ENCODE results near the gene IQCK. TPM values are rescaled to one million over a fixed set of nuclear protein-coding genes. Genes with fewer than 3 reads are reported as not detected.

The IQCK gene
- total and polyA plus RNA-seq, 2 experiments from 2014 or later: 7.2 to 11.8 TPM

- Histone ChIP-seq H3K79me2 (no peaks in the 10 kb centered on the region), H3K27ac (no peak overlapping the region), H4K20me1 (ENCODE audit: insufficient read depth, poor library complexity, severe bottlenecking) (no peaks in the 10 kb centered on the region), H3K36me3 (replicated peaks; ENCODE audit: insufficient read depth, low read depth) (no peaks in the 10 kb centered on the region), H3K4me1 (ENCODE audit: insufficient read depth) (peaks cover 4% of the 10 kb centered on the region), H3K9me3 (ENCODE audit: low read depth) (no peaks in the 10 kb centered on the region), H3K4me3 (no peak overlapping the region), H2AFZ (no peak overlapping the region), H3K27me3 (no peaks in the 10 kb centered on the region), H3K9me2 (replicated peaks; ENCODE audit: insufficient read depth) (no peaks in the 10 kb centered on the region), H3K4me2 (no peak overlapping the region)
- WGBS (ENCODE audit: low lambda C conversion rate, missing lambda C conversion rate): 93% methylated on average over 5 of the region's 5 CpGs
- TF ChIP-seq, protein P1, sequence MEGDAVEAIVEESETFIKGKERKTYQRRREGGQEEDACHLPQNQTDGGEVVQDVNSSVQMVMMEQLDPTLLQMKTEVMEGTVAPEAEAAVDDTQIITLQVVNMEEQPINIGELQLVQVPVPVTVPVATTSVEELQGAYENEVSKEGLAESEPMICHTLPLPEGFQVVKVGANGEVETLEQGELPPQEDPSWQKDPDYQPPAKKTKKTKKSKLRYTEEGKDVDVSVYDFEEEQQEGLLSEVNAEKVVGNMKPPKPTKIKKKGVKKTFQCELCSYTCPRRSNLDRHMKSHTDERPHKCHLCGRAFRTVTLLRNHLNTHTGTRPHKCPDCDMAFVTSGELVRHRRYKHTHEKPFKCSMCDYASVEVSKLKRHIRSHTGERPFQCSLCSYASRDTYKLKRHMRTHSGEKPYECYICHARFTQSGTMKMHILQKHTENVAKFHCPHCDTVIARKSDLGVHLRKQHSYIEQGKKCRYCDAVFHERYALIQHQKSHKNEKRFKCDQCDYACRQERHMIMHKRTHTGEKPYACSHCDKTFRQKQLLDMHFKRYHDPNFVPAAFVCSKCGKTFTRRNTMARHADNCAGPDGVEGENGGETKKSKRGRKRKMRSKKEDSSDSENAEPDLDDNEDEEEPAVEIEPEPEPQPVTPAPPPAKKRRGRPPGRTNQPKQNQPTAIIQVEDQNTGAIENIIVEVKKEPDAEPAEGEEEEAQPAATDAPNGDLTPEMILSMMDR (IDR thresholded peaks at IDR 0.05; ENCODE audit: poor library complexity): no peak
- no peak for TF ChIP-seq EZH2phosphoT487 (IDR thresholded peaks at IDR 0.05; ENCODE audit: low read depth, severe bottlenecking, unreplicated experiment)
- no peak for TF ChIP-seq EZH2 (IDR thresholded peaks at IDR 0.05; ENCODE audit: borderline replicate concordance)
- DNase-seq (ENCODE audit: low spot score): no peak
Observed at GRCh38 chr16:19705843-19706242, 12.2 kb upstream of the IQCK start.

DNA sequence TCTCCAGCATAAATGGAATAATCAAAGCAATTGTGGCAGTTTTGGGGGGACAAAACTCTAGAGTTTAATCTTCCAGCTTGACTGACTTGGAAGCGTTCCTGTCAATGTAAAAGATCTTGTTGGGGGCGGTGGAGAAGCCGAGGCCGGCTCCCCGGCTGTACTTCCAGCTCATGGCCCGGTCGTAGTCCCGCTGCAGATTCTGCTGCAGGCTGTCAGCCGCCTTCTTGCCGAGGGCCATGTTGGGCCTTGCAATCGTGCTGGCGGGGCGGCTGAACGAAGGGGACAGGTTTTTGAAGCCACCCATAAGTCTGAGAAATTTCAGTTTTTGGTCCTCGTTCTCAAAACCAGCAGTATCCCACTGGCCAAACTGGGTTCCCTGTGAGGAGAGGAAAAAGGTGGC lies 11.2 kb upstream of the IQCK start:
- DNase-seq (ENCODE audit: low spot score): no peak
- Histone ChIP-seq H3K27ac (no peak overlapping the region), H3K36me3 (replicated peaks; ENCODE audit: insufficient read depth, low read depth) (no peaks in the 10 kb centered on the region), H3K79me2 (no peaks in the 10 kb centered on the region), H3K4me3 (no peak overlapping the region), H3K9me3 (ENCODE audit: low read depth) (no peaks in the 10 kb centered on the region), H3K4me1 (ENCODE audit: insufficient read depth) (no peaks in the 10 kb centered on the region), H3K27me3 (no peaks in the 10 kb centered on the region), H3K4me2 (no peak overlapping the region), H2AFZ (no peak overlapping the region), H4K20me1 (ENCODE audit: insufficient read depth, poor library complexity, severe bottlenecking) (no peaks in the 10 kb centered on the region), H3K9me2 (replicated peaks; ENCODE audit: insufficient read depth) (no peaks in the 10 kb centered on the region)
- whole genome bisulfite sequencing (ENCODE audit: low lambda C conversion rate, missing lambda C conversion rate): 96% methylated on average over 15 of the region's 15 CpGs
- TF ChIP-seq, protein P1 (IDR thresholded peaks at IDR 0.05; ENCODE audit: poor library complexity): no peak
- TF ChIP-seq EZH2phosphoT487 (IDR thresholded peaks at IDR 0.05; ENCODE audit: low read depth, severe bottlenecking, unreplicated experiment) (no peak), EZH2 (IDR thresholded peaks at IDR 0.05; ENCODE audit: borderline replicate concordance) (no peak)

GRCh38 chr16:19707569-19708295 lies 10.3 kb upstream of the IQCK start:
- Histone ChIP-seq H3K4me2 (no peak overlapping the region), H3K27ac (no peak overlapping the region), H3K36me3 (replicated peaks; ENCODE audit: insufficient read depth, low read depth) (no peaks in the 10 kb centered on the region), H3K79me2 (peaks cover 2% of the 10 kb centered on the region), H3K4me3 (no peak overlapping the region), H3K27me3 (no peaks in the 10 kb centered on the region), H3K9me3 (ENCODE audit: low read depth) (no peaks in the 10 kb centered on the region), H3K9me2 (replicated peaks; ENCODE audit: insufficient read depth) (no peaks in the 10 kb centered on the region), H3K4me1 (ENCODE audit: insufficient read depth) (no peaks in the 10 kb centered on the region), H4K20me1 (ENCODE audit: insufficient read depth, poor library complexity, severe bottlenecking) (no peaks in the 10 kb centered on the region), H2AFZ (no peak overlapping the region)
- DNase-seq (ENCODE audit: low spot score): no peak
- no peak for TF ChIP-seq EZH2phosphoT487 (IDR thresholded peaks at IDR 0.05; ENCODE audit: low read depth, severe bottlenecking, unreplicated experiment)
- TF ChIP-seq, protein P1 (IDR thresholded peaks at IDR 0.05; ENCODE audit: poor library complexity): no peak
- TF ChIP-seq EZH2 (IDR thresholded peaks at IDR 0.05; ENCODE audit: borderline replicate concordance): no peak
- 83% methylated on average over 13 of the region's 22 CpGs for WGBS (ENCODE audit: low lambda C conversion rate, missing lambda C conversion rate)

Data from hepatocyte (in vitro differentiated cells).